DOHH2 (cell line): ENCODE measurements around the gene RASL11B.

Experiments used
- CTCF ChIP-seq: fragments of 200-600 bp; sonication (generic); IDR thresholded peaks from one replicate; pipeline ENCODE4 v1.5.1; 2014; ENCODE audit warnings: antibody characterized with exemption, mild to moderate bottlenecking, low read depth, low read length; ENCODE audit not compliant: poor library complexity, severe bottlenecking
- EZH2phosphoT487 ChIP-seq: fragments of 200-600 bp; sonication (generic); IDR thresholded peaks from 2 replicates; pipeline ENCODE4 v1.6.1; 2017; ENCODE audit warnings: borderline replicate concordance, mild to moderate bottlenecking, antibody characterized with exemption, low read length, moderate library complexity, mixed read lengths

- TF ChIP-seq CTCF (no peak), EZH2phosphoT487 (no peak)
These were observed 21.1 kb downstream of the RASL11B start for GRCh38 chr4:52883183-52883621.
